Kidney capillary endothelial cell (primary cell): ENCODE measurements around the gene PEX10.
"Not testable (repeated sequence)": the region's sequence is repeated elsewhere in the genome, so short reads cannot be mapped to it uniquely, and the experiment has no call there.

Source experiments
- DNase-seq: peaks from one replicate; pipeline ENCODE4 v3.0.0-alpha.2; 2018; ENCODE audit warnings: low spot score

The PEX10 gene

GRCh38 chr1:2443277-2444137 is 31.1 kb upstream of the PEX10 start:
- no peak for DNase-seq

GRCh38 chr1:2442661-2443060 is 30.3 kb upstream of the PEX10 start:
- DNase-seq: no peak

GRCh38 chr1:2441746-2442145 is 29.4 kb upstream of the PEX10 start:
- DNase-seq: no peak

GRCh38 chr1:2440346-2440745 is 28.0 kb upstream of the PEX10 start:
- not testable (repeated sequence) for DNase-seq

- no peak for DNase-seq
Observed at GRCh38 chr1:2439369-2439768, 27.0 kb upstream of the PEX10 start.

GRCh38 chr1:2438641-2439040 is 26.3 kb upstream of the PEX10 start:
- DNase-seq: no peak

GRCh38 chr1:2438038-2438437 is 25.7 kb upstream of the PEX10 start:
- DNase-seq: no peak

- no peak for DNase-seq
Observed at GRCh38 chr1:2437617-2438016, 25.3 kb upstream of the PEX10 start.

GRCh38 chr1:2436876-2437275 is 24.5 kb upstream of the PEX10 start:
- no peak for DNase-seq

- no peak for DNase-seq
Observed at GRCh38 chr1:2435746-2436355, 23.5 kb upstream of the PEX10 start.

GRCh38 chr1:2435091-2435490 is 22.7 kb upstream of the PEX10 start:
- DNase-seq: no peak

- DNase-seq: no peak
Observed at GRCh38 chr1:2433936-2434655, 21.7 kb upstream of the PEX10 start.

- DNase-seq: no peak
Observed at GRCh38 chr1:2433196-2433595, 20.8 kb upstream of the PEX10 start.

- DNase-seq: no peak
Observed at GRCh38 chr1:2432441-2432844, 20.1 kb upstream of the PEX10 start.

GRCh38 chr1:2431518-2431917 is 19.2 kb upstream of the PEX10 start:
- DNase-seq: no peak

- DNase-seq: no peak
Observed at GRCh38 chr1:2431103-2431502, 18.7 kb upstream of the PEX10 start.

- DNase-seq: no peak
Observed at GRCh38 chr1:2430592-2430973, 18.2 kb upstream of the PEX10 start.

GRCh38 chr1:2429780-2430591 is 17.6 kb upstream of the PEX10 start:
- no peak for DNase-seq

- DNase-seq: no peak
Observed at GRCh38 chr1:2428490-2428889, 16.1 kb upstream of the PEX10 start.

- DNase-seq: no peak
Observed at GRCh38 chr1:2427976-2428375, 15.6 kb upstream of the PEX10 start.

GRCh38 chr1:2427051-2427450 is 14.7 kb upstream of the PEX10 start:
- DNase-seq: no peak

GRCh38 chr1:2426540-2426939 is 14.2 kb upstream of the PEX10 start:
- DNase-seq: no peak
